SK-N-MC (cell line): ENCODE data around the gene CTU1.

Experiments used
- DNase-seq: peaks from one replicate; pipeline ENCODE4 v3.0.0-alpha.2; 2011; ENCODE audit warnings: low read depth, low spot score
- H3K27ac ChIP-seq: fragments of 200-600 bp; sonication (generic); 2 replicates; pipeline ENCODE4 v1.5.1; 2016; ENCODE audit warnings: mixed run types
- H3K36me3 ChIP-seq: fragments of 200-600 bp; sonication (generic); 2 replicates; pipeline ENCODE4 v1.6.1; 2017; ENCODE audit warnings: antibody characterized with exemption, low read length, mixed read lengths; ENCODE audit not compliant: insufficient read depth
- H3K4me3 ChIP-seq: fragments of 200-600 bp; sonication (generic); 2 replicates; pipeline ENCODE4 v1.5.1; 2016
- H3K9ac ChIP-seq: fragments of 200-600 bp; sonication (generic); 2 replicates; pipeline ENCODE4 v1.8.0; 2017; ENCODE audit warnings: mixed run types, mixed read lengths; ENCODE audit not compliant: insufficient read length
- H3K9me3 ChIP-seq: fragments of 200-600 bp; sonication (generic); 2 replicates; pipeline ENCODE4 v1.6.1; 2017; ENCODE audit warnings: low read depth, mild to moderate bottlenecking, antibody characterized with exemption, low read length, moderate library complexity, mixed read lengths
- EZH2 ChIP-seq: fragments of 200-600 bp; sonication (generic); IDR thresholded peaks from one replicate; pipeline ENCODE4 v1.6.1; 2017; ENCODE audit warnings: antibody characterized with exemption
- FOXP2 ChIP-seq: optimal IDR thresholded peaks from 2 replicates; pipeline ENCODE3; 2011; ENCODE audit warnings: mild to moderate bottlenecking, moderate library complexity; ENCODE audit not compliant: insufficient read depth; ENCODE audit errors: extremely low read length, control extremely low read depth
- POLR2AphosphoS5 ChIP-seq: IDR thresholded peaks from 2 replicates; pipeline ENCODE4 v1.6.1; 2012; ENCODE audit warnings: mild to moderate bottlenecking, low read depth, low read length, borderline replicate concordance

The CTU1 gene

GRCh38 chr19:51094696-51095279, 13.4 kb downstream of the CTU1 start:
- H3K9ac ChIP-seq = no peak overlapping the region
- H3K4me3 ChIP-seq = no peak overlapping the region
- TF ChIP-seq EZH2 = no peak
- TF ChIP-seq FOXP2 = no peak
- no peak for TF ChIP-seq POLR2AphosphoS5
- H3K9me3 ChIP-seq = no peaks in the 10 kb centered on the region
- H3K27ac ChIP-seq = no peak overlapping the region
- DNase-seq = no peak
- peaks cover 4% of the 10 kb centered on the region; the same call in 1 of the 2 replicates for H3K36me3 ChIP-seq

GRCh38 chr19:51093510-51094345, 14.5 kb downstream of the CTU1 start:
- DNase-seq = no peak
- no peak overlapping the region for H3K9ac ChIP-seq
- no peak overlapping the region for H3K27ac ChIP-seq
- H3K36me3 ChIP-seq = peaks cover 4% of the 10 kb centered on the region; the same call in 1 of the 2 replicates
- TF ChIP-seq FOXP2 (no peak), POLR2AphosphoS5 (no peak)
- no peaks in the 10 kb centered on the region for H3K9me3 ChIP-seq
- H3K4me3 ChIP-seq = no peak overlapping the region

- Histone ChIP-seq H3K4me3 (no peak overlapping the region), H3K27ac (no peak overlapping the region), H3K36me3 (peaks cover 4% of the 10 kb centered on the region; the same call in 1 of the 2 replicates), H3K9ac (no peak overlapping the region), H3K9me3 (no peaks in the 10 kb centered on the region)
- TF ChIP-seq FOXP2 = no peak
- no peak for TF ChIP-seq POLR2AphosphoS5
- no peak for TF ChIP-seq EZH2
- DNase-seq = no peak
Measured at GRCh38 chr19:51093101-51093500, 15.1 kb downstream of the CTU1 start.

GRCh38 chr19:51091895-51092873, 16.0 kb downstream of the CTU1 start:
- no peak for DNase-seq
- Histone ChIP-seq H3K4me3 (no peak overlapping the region), H3K27ac (no peak overlapping the region), H3K9ac (no peak overlapping the region), H3K9me3 (no peaks in the 10 kb centered on the region), H3K36me3 (no peaks in the 10 kb centered on the region)
- TF ChIP-seq EZH2 (no peak), POLR2AphosphoS5 (no peak), FOXP2 (no peak)

- H3K9ac ChIP-seq = no peak overlapping the region
- TF ChIP-seq EZH2 (no peak), POLR2AphosphoS5 (no peak), FOXP2 (no peak)
- H3K9me3 ChIP-seq = no peaks in the 10 kb centered on the region
- DNase-seq = no peak
- no peak overlapping the region for H3K27ac ChIP-seq
- no peaks in the 10 kb centered on the region for H3K36me3 ChIP-seq
- no peak overlapping the region for H3K4me3 ChIP-seq
Measured at GRCh38 chr19:51091126-51091525, 17.1 kb downstream of the CTU1 start.

GRCh38 chr19:51090471-51090870, 17.7 kb downstream of the CTU1 start:
- TF ChIP-seq POLR2AphosphoS5 (no peak), EZH2 (no peak), FOXP2 (no peak)
- Histone ChIP-seq H3K9me3 (no peaks in the 10 kb centered on the region), H3K9ac (no peak overlapping the region), H3K4me3 (no peak overlapping the region), H3K27ac (no peak overlapping the region), H3K36me3 (no peaks in the 10 kb centered on the region)
- no peak for DNase-seq

- H3K36me3 ChIP-seq = no peaks in the 10 kb centered on the region
- no peak overlapping the region for H3K9ac ChIP-seq
- no peak for TF ChIP-seq FOXP2
- no peak for TF ChIP-seq EZH2
- no peak for TF ChIP-seq POLR2AphosphoS5
- H3K27ac ChIP-seq = no peak overlapping the region
- no peak overlapping the region for H3K4me3 ChIP-seq
- no peak for DNase-seq
- no peaks in the 10 kb centered on the region for H3K9me3 ChIP-seq
Measured at GRCh38 chr19:51089786-51090185, 18.4 kb downstream of the CTU1 start.
